GM21423 (cell line): ENCODE results near the gene PRKAR1B.
"Not testable (repeated sequence)": the region's sequence is repeated elsewhere in the genome, so short reads cannot be mapped to it uniquely, and the experiment has no call there.

Experiments
- ATAC-seq: cut with Tn5 transposase; IDR thresholded peaks from one replicate; pipeline ENCODE4 v1.9.1; 2021; ENCODE audit warnings: mild to moderate bottlenecking, moderate library complexity; ENCODE audit not compliant: unreplicated experiment

Gene PRKAR1B

GRCh38 chr7:562789-563628, 164.1 kb downstream of the PRKAR1B start:
- no peak for ATAC-seq

DNA sequence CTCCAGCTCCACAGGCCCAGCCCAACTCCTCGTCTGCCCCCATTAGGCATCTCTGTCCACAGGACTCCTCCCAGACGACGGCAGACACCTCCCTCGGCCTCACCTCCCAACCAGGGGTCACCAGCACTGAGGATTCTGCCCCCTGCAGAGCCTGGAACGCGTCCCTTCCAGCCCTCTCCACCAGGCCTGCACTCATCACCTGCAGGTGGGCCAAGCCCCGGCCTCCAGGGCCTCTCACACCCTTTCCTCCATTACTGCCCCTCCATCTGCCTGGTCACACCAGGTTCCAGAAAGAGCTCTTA, 164.8 kb downstream of the PRKAR1B start:
- no peak for ATAC-seq

- no peak for ATAC-seq
Observed at GRCh38 chr7:561631-562373, 165.3 kb downstream of the PRKAR1B start.

- ATAC-seq = no peak
Observed at GRCh38 chr7:560966-561630, 166.0 kb downstream of the PRKAR1B start.

GRCh38 chr7:559396-559705, 167.7 kb downstream of the PRKAR1B start:
- ATAC-seq = no peak

DNA sequence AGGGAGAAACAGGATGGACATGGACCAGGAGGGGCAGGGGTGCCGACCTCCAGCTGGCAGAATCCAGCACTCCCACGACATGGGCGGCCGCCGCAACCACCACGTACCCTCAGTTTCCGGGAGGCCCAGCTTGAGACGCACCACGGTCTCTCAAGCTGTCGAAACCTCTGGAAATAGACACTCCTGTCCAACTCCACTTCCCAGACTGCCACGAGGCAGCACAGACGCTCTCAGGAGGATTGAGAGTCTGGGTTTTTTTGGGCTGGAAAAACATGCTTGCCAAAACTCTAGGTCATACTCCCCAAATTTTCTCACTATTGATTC, 169.6 kb downstream of the PRKAR1B start:
- no peak for ATAC-seq

- ATAC-seq = no peak
Observed at GRCh38 chr7:556837-557557, 170.1 kb downstream of the PRKAR1B start.

- ATAC-seq = no peak
Observed at GRCh38 chr7:556291-556826, 170.7 kb downstream of the PRKAR1B start.

DNA sequence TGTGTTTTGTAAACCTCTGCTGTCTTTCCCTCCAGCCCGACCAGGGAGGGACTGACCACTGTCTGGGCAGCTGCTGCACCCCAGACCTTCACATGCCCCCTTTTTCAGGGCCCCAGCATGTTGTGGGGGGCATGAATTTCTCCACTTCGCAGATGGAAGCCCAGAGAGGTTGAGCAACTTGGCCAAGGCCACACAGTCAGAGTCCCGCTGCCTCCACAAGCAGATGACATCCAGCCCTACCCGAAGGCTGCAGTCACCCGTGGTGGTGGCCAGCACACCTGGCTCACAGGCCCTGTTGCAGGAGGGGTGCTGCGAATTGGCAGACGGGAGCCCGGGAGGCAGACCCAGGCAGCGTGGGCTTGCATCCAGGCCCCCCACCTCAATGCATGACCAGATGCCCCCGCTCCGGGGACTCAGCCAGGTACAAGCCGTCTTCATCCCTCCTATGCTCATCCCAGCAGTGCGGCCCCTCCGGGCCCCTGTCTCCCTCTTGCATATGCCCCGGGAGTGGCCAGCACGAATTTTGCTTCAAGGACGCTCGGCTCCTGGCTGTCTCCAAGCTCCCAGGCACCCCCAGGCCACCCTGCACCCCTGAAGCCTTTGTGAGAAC, 171.4 kb downstream of the PRKAR1B start:
- ATAC-seq = no peak

DNA sequence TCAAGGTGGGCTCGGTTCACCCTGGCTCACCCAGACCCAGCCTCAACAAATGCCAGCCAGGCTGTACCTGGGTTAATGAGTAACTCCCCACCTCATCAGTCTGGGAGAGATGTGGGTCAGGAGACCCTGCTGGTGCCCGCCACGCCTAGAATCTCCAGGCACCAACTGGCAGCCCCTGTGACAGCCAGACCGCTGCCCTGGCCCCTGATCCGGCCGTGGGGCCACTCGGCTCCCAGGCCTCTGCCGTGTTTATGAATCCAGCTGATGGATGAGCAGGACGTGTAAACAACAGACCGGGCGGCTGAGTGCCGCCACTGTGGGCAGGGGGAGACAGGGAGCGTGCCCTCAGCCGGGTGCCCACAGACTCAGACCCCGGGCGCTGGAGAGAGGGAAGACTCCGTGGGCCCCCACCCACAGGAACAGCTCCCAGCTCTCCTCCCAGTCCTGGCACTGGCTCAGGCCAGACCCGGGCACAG, 173.4 kb downstream of the PRKAR1B start:
- no peak for ATAC-seq

DNA sequence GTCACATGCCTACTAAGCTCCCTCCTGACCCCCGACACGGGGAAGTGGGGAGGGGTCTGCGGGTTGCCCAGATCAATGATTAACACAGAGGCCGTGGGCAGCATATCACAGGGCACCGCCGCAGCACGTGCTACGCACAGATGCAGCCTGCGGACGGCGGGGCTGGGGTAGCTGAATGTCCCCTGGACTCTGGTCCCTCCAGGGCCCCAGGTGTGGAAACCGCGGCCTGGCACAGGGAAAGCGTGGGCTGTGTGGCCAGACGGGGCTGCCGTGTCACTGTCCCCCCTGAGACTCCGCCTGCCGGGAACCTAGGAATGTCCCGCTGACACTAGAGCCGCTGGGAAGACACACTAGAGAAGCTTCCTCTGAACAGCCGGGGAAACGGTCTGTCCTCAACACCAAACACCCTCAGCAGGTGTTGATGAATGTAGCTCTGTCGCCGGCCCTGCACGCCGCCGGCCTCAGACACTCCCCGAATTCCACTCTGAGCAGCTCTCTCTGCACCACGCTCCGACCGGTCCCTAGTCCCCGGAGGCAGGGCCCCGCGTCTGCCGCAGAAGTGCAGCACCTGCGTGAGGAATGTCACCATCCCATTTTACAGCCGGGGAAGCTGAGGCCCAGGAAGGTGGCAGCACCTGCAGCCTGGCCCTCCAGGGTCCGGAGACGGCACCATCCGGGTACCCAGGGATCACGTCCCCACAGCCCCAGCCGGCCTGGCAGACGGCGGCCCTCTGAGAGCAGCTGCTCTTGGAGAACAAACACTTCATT, 174.0 kb downstream of the PRKAR1B start:
- no peak for ATAC-seq

DNA sequence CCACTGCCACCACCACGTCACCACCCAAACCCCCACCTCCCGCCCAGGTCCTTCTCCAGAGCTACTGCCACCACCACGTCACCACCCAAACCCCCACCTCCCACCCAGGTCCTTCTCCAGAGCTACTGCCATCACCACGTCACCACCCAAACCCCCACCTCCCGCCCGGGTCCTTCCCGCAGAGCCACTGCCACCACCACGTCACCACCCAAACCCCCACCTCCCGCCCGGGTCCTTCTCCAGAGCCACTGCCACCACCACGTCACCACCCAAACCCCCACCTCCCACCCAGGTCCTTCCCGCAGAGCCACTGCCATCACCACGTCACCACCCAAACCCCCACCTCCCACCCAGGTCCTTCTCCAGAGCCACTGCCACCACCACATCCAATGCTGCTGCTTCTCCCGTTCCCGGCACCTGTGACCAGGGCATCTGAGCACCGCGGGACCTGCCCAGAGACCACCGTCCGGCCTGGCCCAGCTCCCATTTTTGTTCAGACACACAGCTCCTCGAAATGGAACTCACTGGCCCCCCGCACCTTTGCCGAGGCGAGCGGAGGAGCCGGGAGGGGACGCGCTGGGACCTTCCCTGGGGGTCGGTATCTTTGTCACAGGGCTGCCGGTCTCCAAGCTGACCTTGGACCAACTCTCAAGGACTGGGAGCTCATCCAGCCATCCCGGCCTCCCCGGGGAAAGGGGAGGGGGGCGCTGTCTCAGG, 174.8 kb downstream of the PRKAR1B start:
- ATAC-seq = not testable (repeated sequence)

GRCh38 chr7:551615-551970, 175.5 kb downstream of the PRKAR1B start:
- ATAC-seq = not testable (repeated sequence)

- ATAC-seq = no peak
Observed at GRCh38 chr7:550881-551614, 176.0 kb downstream of the PRKAR1B start.

- ATAC-seq = no peak
Observed at GRCh38 chr7:549891-550625, 177.0 kb downstream of the PRKAR1B start.

GRCh38 chr7:549066-549890, 177.8 kb downstream of the PRKAR1B start:
- ATAC-seq = no peak

DNA sequence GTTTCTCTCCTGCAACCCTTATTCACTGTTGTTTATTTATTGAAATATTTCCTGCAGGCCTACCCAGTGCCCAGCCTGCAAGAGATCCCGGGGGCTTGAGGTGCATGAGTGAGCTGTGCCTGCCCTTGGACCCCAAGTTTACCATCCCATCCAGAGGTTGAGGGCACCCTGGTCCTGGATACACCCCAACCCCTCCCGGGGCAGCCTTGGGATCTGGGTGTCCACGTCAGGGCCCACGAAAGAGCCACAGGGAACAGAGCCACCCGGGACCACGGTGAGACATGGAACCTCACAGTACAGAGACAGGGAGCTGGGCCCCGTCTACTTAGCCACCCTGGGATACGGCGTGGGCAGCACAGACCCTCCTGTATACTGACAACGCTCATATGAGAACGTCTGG, 178.7 kb downstream of the PRKAR1B start:
- no peak for ATAC-seq
